GM21447 (cell line): ENCODE measurements around the gene KRTAP4-2.
"Not testable (repeated sequence)": the region's sequence is repeated elsewhere in the genome, so short reads cannot be mapped to it uniquely, and the experiment has no call there.

Experiments used
- ATAC-seq: cut with Tn5 transposase; IDR thresholded peaks from one replicate; pipeline ENCODE4 v1.9.1; 2021; ENCODE audit not compliant: unreplicated experiment

The KRTAP4-2 gene

GRCh38 chr17:41163828-41164227 is 14.2 kb downstream of the KRTAP4-2 start:
- ATAC-seq, result no peak

DNA sequence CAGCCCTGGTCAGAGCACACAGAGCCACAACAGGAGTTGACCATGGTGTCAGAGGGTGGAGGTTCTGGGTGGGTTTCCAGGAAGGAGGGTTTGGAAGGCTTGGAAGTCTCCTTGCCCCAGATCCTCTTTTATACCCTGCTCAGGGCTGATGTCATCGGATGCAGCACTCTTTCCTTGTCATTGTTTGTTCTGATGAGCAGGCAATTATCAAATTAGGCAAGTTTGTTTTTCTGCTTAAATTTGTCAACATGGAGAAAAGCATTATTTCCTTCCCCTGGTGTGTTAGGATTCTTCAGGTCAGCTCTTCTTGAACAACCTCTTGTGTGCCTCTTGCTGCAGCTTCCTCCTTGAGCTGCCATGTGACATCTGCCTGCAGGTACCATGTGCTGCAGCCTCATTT is 17.4 kb downstream of the KRTAP4-2 start, which contains the start of gene KRTAP4-4:
TSS of gene KRTAP4-4 (minus strand) at position 101 of the 400 bp plus-strand sequence. CDS start at position 44, 57 bp downstream.
- ATAC-seq, result no peak

GRCh38 chr17:41160190-41160589 is 17.8 kb downstream of the KRTAP4-2 start:
- ATAC-seq, result not testable (repeated sequence)

- ATAC-seq, result no peak
Measured at GRCh38 chr17:41153856-41154255, 24.2 kb downstream of the KRTAP4-2 start.

- no peak for ATAC-seq
Measured at GRCh38 chr17:41151525-41151924, 26.5 kb downstream of the KRTAP4-2 start.

GRCh38 chr17:41150026-41150425 is 28.0 kb downstream of the KRTAP4-2 start:
- ATAC-seq, result no peak

- ATAC-seq, result no peak
Measured at GRCh38 chr17:41149652-41149985, 28.4 kb downstream of the KRTAP4-2 start, which contains the start of gene KRTAP4-5. TSS of gene KRTAP4-5 (minus strand) at chr17:41149825. CDS start at chr17:41149767, 58 bp downstream.

DNA sequence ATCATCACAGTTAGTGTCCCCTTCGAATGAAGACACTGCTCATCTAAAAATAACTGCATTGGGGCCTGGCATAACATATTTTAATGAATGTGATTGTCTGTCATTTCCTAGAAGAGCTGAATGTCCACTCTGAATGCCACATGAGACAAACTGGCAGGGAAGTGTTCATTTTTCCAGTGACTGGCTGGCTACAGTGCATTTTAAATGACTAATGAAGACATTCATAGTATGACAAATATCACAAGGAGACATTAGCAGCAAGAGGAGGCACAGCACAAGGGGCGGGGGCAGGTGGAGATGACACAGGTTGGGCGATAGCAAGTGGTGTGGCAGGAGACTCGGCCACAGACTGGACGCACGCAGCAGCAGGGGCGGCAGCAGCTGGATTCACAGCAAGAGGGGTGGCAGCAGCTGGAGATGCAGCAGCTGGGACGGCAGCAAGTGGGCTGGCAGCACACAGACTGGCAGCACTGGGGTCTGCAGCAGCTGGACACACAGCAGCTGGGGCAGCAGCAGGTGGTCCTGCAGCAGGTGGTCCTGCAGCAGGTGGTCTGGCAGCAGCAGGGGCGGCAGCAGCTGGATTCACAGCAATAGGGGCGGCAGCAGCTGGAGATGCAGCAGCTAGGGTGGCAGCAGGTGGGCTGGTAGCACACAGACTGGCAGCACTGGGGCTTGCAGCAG is 28.9 kb downstream of the KRTAP4-2 start:
- not testable (repeated sequence) for ATAC-seq

DNA sequence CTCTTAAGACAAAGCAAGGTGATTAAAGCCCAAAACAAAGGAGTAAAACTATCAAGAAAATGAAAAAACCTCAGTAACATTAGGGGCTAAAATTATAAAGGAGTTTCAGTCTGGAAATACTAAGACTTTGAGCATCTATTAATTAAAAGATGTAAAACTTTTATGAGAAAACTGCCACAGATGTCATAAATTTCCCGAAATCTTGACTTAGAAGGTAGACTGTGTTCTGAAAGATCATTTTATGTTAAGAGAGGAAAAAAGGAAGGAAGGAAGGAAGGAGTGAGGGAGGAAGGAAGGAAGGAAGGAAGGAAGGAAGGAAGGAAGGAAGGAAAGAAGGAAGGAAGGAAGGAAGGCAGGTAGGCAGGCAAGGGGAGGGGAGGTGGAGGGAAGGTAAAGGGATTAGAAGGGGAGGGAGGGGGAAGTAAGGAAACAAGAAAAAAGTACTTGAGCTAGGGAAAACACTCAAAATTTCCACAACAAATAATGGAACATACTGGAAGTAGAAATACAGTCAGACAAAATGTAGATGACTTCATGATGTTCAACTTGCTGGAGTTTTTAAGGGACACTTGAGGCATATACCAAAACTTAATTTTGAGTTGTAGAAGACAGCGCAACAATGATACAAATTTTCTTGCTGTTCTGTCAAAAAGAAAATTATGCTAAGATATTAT is 30.4 kb downstream of the KRTAP4-2 start:
- ATAC-seq, result no peak

DNA sequence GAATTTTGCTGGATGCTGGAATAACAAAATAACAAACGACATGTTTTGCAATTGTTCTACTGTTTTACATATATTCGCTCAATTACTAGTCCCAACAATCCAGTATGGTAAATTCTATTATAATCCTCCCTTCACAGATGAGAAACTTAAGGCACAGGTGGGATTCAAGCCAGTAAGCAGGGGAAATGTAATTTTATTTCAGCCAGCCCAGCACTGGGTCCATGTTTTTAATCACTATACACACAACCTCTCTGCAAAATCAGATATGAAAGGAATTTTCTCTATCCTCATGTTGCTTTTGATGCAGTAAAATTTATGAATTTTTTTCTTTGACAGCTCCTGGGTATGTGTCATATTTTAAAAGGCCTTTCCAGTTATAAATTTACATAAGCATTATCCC is 32.8 kb downstream of the KRTAP4-2 start:
- ATAC-seq, result no peak

DNA sequence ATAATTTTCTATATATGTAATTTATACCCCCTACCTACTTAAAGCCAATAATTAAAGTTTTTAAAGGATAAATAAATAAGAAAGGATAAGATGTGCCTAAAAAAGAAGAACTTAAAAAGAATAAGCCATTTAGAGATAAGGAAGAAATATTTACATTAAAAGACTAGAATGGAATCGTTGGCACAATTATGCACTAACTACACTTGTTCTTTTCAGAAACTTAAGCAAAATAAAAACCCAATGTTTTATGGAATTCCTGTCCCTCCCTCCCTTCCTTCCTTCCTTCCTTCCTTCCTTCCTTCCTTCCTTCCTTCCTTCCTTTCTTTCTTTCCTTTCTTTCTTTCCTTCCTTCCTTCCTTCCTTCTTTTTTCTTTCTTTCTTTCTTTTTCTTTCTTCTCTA is 33.2 kb downstream of the KRTAP4-2 start:
- no peak for ATAC-seq

- no peak for ATAC-seq
Measured at GRCh38 chr17:41141361-41141760, 36.7 kb downstream of the KRTAP4-2 start.

DNA sequence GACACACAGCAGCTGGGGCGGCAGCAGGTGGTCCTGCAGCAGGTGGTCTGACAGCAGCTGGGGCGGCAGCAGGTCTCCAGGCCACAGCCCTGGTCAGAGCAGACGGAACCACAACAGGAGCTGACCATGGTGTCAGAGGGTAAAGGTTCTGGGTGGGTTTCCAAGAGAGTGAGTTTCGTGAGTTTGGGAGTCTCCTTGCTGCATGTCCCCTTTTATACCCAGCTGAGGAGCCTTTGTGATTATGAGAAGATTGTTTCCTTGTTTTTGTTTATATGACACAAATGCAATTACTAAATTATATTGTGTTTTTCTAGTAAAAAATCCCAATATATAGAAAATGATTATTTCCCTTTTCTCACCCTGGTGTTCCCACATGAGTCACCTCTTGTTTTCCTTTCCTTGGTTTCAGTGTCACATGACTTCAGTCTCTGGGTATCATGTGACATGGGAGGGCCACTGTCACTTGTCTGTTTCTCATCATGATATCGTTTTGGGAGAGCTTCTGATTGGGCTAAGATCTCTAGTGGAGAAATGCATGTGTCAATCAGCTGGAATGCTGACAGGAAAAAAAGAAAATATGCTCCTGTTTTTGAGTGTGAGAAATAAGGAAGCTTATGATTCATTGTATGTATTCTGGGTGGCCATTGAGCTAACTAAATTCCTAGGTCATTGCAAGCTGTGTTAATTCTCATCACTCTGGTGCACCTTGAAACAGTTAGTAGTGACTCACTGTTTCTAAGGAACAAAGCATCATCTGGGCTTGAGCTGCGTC is 37.5 kb downstream of the KRTAP4-2 start, which contains the start of gene KRTAP4-6:
TSS of gene KRTAP4-6 (minus strand) at position 185 of the 772 bp plus-strand sequence. CDS start at position 128, 57 bp downstream.
- ATAC-seq, result no peak

GRCh38 chr17:41139865-41140264 is 38.2 kb downstream of the KRTAP4-2 start:
- ATAC-seq, result not testable (repeated sequence)

DNA sequence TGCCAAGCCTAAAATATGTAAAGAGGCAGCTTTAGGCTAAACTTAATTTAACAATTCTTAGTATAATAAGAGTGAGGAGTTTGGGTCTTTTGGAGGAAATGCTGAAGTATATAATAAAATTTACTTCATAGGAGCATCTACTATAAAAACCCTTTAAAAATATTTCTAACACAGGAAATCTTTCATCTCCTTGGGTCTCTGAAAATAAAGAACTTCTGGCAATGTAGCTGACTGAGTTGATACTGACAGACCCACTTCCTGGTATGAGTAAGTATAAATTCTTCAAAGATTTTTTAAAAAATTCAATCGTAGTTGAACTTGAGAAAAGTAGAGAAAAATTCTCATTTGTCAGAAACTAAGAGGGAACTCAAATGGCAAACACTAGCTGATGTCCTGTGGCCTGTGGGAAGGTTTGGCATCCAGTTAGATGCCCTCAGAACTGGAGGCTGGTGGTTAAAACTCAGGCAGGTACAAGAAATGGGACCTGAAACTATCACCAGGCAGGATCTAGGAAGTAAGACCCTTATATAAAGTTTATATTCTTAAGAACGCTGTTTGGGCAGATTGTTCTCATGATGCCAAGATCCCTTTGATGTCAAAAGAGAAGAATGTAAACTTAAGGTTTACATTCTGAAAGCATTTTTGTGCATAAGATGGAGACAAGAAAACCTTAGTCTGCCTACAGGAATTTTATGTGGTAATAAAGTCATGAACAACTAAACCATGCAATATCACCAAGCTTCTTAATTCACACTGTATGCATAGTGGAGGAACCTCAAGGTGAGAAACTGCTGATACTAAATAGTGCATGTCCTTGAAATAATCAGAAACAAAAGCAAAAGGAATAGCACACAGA is 43.9 kb downstream of the KRTAP4-2 start:
- no peak for ATAC-seq

DNA sequence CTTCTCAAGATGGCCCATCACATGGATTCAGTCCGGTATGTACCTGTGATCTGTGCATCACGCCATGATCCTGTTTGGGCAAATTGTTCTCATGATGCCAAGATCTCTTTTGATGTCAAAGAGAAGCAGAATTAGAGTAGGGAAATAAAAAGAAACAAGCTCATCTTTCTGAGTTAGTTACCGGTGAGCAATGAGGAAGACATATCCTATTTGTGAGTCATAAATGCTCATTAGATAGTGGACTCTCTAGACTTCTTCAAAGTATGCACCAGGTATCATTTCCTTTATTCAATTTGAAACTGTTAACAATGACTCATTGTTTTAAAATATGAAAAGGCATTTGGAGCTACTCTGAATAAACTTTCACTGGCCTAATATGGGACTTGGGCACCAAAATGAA is 46.0 kb downstream of the KRTAP4-2 start:
- no peak for ATAC-seq
